HG03097 (cell line): Measurements from ENCODE around the gene TAOK3.
"Not testable (repeated sequence)": the region's sequence is repeated elsewhere in the genome, so short reads cannot be mapped to it uniquely, and the experiment has no call there.

ENCODE experiments used
- ATAC-seq: cut with Tn5 transposase; IDR thresholded peaks from one replicate; pipeline ENCODE4 v1.9.1; 2021; ENCODE audit not compliant: unreplicated experiment, low FRiP score

TAOK3 gene

GRCh38 chr12:118344829-118345228, 27.9 kb downstream of the TAOK3 start:
- no peak for ATAC-seq

GRCh38 chr12:118342090-118342489, 30.6 kb downstream of the TAOK3 start:
- ATAC-seq = no peak

GRCh38 chr12:118337194-118337838, 35.4 kb downstream of the TAOK3 start:
- ATAC-seq = no peak

GRCh38 chr12:118336123-118336522, 36.6 kb downstream of the TAOK3 start:
- ATAC-seq = no peak

- ATAC-seq = no peak
These were observed 37.7 kb downstream of the TAOK3 start for GRCh38 chr12:118334939-118335567.

- ATAC-seq = no peak
These were observed 38.5 kb downstream of the TAOK3 start for GRCh38 chr12:118334241-118334640.

- no peak for ATAC-seq
These were observed 40.2 kb downstream of the TAOK3 start for GRCh38 chr12:118332511-118332910.

- ATAC-seq = no peak
These were observed 42.2 kb downstream of the TAOK3 start for GRCh38 chr12:118330421-118331018.

GRCh38 chr12:118328486-118329330, 44.0 kb downstream of the TAOK3 start:
- ATAC-seq = no peak

GRCh38 chr12:118327391-118327790, 45.3 kb downstream of the TAOK3 start:
- ATAC-seq = no peak

GRCh38 chr12:118326991-118327390, 45.7 kb downstream of the TAOK3 start:
- ATAC-seq = no peak

GRCh38 chr12:118325081-118325480, 47.6 kb downstream of the TAOK3 start:
- ATAC-seq = no peak

- ATAC-seq = no peak
These were observed 53.1 kb downstream of the TAOK3 start for GRCh38 chr12:118319627-118320026.

GRCh38 chr12:118318744-118319143, 54.0 kb downstream of the TAOK3 start:
- ATAC-seq = no peak

- ATAC-seq = no peak
These were observed 55.0 kb downstream of the TAOK3 start for GRCh38 chr12:118317729-118318128.

GRCh38 chr12:118315821-118316220, 56.9 kb downstream of the TAOK3 start:
- ATAC-seq = no peak

- ATAC-seq = peak; percentile 60
These were observed 60.1 kb downstream of the TAOK3 start for GRCh38 chr12:118312578-118312977.

- no peak for ATAC-seq
These were observed 61.0 kb downstream of the TAOK3 start for GRCh38 chr12:118311666-118312065.

GRCh38 chr12:118310320-118310719, 62.4 kb downstream of the TAOK3 start:
- ATAC-seq = no peak

GRCh38 chr12:118308006-118308405, 64.7 kb downstream of the TAOK3 start:
- ATAC-seq = not testable (repeated sequence)
